IPS-11a (cell line): ENCODE results near the gene ITGB6.

Source experiments
- H3K4me3 ChIP-seq: one replicate; pipeline ENCODE4 v1.5.1; 2013; ENCODE audit warnings: low read depth, low read length, control low read depth

Gene ITGB6

DNA sequence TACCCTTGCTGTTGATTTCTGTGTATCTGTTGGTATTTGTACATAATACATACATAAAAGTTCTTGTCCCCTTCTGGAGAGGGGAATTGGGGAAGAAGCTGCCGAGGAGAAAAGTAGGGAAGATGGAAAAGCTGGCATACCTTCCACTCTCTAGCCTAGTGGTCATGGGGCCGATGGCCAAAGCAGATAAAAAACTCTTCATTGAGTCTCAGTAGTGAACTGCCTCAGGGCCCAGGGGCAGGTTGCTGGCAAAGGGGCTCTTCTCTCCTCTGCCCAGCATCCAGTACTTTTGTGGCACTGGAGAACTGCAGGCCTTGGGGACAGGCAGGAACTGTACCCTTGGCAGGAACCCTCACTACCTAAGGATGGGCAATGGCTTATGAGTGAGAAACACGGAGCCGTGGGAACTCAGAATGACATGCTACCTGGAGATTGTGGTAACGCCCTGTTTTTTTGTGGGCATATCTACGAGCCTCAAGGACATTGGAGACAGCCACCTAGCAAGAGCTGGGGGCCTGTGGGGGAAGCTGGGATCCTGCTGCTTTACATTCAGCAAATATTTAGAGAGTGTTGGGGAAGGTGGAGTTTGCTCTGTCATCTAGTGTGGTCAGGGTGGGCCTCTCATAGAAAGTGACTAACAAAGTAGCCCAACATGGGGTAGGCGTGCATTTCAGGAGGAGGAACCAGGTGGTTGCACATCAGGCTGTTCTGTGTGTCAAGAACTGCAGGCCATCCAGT lies 22.6 kb upstream of the ITGB6 start:
- no peak overlapping the region for H3K4me3 ChIP-seq

DNA sequence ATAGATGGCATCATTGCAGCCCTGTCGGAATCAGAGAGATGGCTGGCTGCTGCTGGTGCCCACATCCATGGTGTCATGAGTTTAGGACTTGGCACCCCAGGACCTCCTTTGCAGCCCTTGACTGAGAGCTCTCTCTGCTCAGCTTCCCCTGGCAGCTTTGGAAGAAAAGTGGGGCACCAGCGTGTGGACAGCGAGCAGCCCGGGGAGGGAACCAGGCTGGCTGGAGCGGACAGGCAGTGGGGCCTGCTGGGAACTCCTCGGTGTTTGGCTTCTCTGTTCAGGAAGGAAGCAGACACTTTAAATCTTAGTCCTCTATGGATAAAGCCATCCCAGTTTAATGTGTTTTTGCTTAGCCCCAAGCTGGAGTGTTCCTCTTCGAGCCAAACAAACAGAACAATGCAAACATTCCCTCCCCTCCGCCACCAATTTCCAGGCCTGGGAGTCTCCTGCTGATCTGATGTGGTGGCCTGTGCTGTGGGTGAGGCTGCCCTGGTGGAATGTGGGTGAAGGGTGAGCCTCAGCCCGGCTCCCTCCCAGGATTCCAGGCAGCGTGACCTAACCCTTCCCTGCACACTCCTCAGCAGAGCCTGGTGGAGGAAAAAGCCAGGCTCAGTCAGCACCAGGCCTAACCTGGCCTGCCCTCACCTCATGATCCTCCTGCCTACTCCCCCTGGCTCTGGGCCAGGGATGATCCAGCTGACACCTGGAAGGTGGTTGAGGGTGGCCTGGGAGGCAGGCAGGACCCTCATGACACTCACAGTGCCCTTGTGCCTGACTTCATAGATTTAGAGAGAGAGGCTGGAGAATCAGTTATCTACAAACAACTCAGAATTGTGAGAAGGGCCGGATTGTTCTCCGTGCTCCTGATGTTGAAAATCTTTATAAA lies 21.6 kb upstream of the ITGB6 start:
- no peak overlapping the region for H3K4me3 ChIP-seq

DNA sequence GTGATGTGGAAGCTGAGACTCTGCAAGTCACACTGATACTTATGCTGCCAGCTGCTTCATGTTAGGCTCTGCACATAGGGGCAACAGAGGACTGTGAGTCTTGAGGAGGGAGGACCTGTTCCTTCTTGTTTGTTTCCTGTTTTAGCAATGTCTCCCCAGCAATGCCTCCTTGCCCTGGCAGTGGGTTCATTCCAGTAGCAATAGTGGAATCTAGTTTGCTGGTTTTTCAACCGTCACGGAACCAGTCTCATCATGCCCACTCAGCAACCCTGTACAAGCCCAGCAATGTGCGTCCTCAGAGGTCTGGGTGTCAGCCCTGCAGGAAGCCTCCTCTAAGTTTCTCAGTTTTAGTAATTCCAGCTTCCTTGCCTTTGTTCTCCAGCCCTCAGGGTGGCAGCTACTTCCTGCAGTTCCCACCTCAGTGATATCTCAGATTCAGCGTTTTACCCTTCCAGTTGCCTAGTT lies 20.5 kb upstream of the ITGB6 start:
- H3K4me3 ChIP-seq: no peak overlapping the region

DNA sequence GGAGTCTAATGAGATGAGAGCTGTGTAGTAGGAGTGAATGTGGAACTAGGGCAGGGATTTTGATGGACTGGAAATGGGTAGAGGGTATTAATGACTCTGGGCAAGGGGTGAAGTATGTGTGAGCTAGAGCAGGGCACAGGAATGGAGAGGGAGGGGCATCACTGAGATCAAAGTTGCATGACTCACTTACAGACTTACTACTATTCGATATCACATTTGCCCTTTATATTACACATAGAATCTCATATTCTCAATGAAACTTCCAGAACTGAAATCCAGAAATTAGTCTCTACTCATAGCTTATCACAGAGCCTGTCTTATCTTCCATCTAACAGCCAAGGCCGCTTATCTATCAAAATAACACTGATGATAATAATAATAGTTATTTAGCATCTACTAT lies 20.0 kb upstream of the ITGB6 start:
- H3K4me3 ChIP-seq: no peak overlapping the region

DNA sequence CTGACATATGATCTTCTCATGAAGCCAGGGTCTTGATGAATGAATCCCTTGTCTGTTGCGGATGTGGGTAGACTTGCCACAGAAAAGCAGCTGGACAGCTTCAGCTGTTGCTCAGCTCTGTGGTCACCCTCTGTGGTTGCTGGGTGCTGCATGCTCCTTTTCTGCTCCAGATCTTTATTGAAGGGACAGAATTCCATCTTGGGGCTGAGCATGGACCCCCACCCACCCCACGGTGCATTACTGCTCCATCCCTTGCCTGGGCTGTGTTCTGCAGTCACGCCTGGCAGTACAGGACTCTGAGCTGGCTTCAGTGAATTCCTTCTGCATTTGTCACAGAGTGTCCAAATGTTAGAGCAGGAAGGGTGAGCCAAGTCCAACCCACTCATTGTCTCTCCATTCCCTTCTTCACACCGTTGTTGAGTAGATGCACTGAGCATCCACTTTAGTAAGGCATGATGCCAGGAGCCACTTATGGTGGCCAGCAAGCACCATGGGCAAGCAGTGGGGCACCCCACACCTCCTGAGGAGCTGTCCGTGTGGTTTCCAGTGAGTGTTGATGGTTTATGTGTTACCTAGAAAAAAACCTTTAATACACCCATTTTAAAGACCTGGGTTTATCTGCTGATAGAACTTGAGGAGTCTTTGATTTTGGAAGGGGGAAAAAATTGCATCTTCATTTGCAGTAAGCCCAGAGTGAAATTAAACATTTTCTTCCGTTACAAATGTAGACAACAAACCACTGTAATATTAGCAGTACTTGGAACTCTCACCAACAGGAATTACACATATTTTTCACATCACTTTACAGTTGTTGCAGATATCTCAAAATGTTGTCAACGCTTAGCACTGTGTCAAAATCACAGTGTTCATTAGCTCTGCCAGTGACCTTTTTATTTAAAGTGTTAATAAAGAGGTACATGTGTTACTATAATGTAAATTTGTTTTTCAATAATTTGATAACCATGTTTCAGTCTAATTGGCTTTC lies 14.7 kb upstream of the ITGB6 start:
- no peak overlapping the region for H3K4me3 ChIP-seq

DNA sequence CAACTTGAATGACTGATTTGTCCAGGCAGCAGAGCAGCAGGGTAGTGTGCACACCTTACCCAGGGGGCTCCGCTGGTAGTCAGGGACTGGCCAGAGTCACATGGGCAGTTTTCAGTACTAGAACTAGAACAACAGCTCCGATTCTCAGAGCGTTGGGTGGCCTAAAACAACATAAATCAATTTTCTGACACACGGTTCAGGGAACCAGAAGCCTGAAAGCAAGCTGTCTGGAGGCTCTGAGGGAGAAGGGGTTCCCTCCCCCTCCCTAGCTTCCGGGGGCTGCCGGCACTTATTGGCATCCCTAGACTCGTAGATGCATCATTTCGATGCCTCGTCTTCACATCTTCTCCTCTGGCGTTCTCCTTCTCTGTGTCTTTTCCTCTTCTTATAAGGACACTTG lies 13.4 kb upstream of the ITGB6 start:
- H3K4me3 ChIP-seq: no peak overlapping the region

DNA sequence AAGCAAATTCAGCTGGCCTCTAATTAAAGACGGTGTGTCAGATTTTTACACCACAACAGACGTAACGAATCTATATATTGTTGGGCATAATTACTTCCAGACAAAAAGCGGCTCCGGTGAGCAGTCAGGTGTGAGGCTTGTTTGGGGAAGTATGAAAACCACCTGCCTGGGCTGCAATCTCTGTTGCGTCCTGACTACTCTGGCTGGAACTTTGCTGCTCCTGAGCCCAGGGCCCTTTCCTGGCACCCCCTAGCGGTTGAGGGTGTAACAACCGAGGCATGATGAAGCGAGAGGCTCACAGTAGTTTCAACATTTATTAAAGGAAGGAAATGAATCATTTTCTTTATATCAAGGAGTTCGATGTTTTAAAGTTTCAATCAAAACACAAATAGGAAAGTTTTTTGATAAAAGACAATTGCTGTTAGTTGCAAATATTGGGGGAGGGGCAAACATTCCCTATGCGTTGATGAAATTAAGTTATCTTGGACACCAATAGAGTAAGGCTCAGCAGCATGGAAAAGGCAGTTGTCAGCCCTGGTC lies 10.6 kb upstream of the ITGB6 start:
- no peak overlapping the region for H3K4me3 ChIP-seq

DNA sequence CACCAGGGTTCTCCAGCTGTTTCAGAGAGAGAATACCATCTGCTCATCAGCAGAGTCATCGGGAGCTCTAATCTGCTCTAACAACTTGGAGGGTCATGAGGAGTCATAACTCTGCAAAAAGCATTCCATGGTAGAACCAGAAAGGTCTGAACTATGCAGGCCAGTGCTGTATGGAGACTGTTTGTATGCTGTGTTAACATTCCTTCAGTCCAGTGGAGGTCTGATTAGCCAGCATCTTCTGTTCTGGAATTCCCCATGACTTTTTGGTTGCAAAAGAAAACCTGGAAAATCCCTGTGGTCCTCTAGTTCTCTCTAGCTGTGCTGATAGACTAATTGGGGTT lies 9.4 kb upstream of the ITGB6 start:
- no peak overlapping the region for H3K4me3 ChIP-seq

DNA sequence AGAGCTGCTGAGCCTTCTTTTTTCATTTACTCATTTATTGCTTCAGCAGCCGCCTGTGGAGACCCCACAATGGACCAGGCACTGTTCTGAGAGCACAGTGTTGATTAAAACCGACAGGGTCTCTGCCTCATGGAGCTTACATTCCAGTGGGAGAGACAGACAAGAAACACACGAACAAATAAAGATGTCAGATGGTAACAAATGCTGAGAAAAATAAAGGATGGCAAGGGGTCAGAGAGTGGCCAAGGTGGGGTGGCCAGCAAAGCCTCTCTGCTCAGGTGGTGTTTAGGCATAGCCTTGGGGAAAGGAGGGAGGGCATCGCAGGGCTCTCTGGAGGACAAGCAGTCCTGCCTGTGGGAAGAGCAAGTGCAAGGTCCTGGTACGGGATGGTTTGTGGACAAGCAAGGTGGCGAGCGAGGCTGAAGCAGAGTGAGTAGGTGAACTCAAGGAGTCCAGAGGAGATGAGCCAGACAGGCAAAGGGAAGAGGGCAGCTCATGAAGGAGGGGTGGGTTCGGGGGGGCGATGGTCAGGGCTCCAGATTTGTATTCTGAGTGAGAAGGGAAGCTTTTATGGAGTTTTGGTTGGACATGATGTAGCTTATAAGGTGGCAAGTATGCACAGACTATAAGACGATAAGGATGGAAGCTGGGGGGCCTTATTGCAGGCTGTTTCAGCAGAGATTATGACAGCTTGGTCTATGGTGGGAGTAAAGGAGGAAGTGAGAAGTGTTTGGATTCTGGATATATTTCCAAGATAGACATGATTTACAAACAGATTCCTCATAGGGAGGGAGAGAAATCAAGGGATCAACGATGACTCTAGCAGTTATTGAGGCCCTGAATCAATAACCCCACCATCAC lies 8.8 kb upstream of the ITGB6 start:
- no peak overlapping the region for H3K4me3 ChIP-seq

DNA sequence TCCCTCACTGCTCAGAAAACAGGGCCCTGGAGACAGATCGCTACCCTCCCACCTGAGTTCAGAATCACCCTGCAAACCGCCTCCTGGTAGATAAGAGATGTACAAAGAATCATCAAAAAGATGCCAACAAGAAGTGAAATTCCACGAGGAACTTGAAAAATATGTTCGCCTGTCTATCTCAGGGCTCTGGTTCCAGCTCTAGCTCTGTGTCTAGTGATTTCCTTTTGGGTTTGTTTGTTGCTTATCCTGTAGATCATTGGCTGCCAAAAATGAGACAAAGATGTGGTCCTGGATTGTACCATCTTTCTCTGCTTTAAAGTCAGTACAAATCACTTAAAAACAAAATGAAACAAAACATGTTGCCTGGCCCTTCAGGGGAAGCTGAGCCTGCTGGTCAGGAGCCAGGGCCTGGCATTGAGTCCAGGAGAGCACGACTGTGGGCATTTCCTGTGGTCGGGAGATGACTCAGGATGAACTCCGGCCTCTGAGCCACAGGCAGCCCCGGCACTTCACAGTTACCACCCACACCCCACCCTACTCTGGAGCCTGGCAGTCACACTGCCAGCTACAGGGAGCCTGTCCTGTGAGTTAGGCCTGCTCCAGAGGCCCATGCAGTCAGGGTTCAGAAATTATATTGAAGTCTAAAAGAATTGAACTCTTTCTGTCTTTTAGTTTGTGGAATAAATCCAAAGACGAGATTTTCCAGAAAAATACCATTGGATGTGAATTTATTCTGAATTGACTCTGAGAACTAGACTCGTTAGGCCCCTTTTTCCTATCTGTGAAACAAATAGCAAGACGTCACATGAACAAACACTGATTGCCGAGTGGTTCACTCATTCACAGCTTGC lies 8.0 kb upstream of the ITGB6 start:
- H3K4me3 ChIP-seq: no peak overlapping the region

DNA sequence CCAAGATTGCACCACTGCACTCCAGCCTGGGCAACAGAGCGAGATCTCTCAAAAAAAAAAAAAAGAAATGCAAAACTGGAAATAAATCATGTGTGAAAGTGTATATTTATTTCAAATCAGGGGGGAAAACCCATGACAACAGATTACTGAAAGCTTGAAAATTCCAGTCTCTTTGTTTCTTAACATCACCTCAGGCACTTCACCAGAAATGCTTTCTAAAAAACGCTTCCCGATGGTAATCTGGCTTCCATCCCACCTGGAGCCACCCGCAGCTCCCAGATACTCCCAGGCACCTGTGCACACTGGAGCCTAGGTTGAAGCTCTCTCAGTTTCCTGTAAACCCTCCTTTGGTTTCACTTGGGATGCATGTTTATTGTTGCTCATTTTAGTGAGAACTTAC lies 7.2 kb upstream of the ITGB6 start:
- H3K4me3 ChIP-seq: no peak overlapping the region

DNA sequence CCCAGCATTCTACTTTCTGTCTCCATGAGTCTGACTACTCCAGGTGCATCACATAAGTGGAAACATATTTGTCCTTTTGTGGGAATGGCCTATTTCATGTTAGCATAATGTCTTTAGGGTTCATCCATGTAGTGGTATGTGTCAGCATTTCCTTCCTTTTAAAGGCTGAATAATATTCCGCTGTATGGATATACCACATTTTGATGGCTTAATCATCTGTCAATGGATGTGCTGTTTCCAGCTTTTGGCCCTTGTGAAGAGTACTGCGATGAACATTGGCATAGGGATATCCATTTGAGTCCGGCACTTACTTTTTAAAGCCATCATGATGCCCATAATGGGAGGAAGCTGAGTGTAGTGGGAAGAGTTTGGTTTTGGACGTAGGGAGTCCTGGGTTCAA lies 6.4 kb upstream of the ITGB6 start:
- H3K4me3 ChIP-seq: no peak overlapping the region

DNA sequence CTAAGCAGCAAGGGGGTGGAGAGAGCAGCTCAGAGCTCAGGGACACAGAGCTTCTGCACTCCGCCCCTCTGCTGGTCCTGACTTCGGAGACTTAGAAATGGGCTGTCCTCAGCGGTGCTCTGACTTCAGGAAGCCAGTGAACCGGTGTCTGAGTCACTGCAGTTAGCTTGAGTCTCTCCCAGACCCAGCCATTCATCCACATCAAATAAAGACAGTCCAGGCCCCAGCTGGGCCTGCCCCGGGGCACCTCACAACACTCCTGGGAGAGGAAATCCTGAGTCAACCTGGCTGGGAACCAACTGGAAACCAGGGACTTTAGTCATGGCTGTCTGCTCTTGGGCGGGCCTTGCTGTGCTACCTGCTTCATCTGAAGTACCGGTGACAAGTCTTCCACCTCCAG lies 5.4 kb upstream of the ITGB6 start:
- no peak overlapping the region for H3K4me3 ChIP-seq

DNA sequence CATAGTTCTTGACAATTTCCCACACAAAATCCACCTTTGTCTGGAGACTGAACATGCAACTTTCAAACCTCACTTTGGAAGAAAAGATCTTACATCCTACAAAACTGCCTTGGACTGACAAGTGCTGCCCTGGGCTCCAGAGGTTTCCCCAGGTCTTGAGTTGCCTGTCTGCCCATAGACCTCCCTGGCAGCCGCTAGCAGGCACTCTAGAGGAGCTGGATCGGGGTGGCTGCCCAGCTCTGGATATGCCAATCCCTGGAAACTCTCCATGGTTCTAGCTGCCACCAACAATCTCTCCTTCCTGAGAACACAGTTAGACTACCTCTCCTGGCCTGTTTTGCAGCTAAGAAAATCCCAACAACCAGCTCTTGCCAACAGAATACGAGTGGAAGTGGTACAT lies 3.4 kb upstream of the ITGB6 start:
- H3K4me3 ChIP-seq: no peak overlapping the region

DNA sequence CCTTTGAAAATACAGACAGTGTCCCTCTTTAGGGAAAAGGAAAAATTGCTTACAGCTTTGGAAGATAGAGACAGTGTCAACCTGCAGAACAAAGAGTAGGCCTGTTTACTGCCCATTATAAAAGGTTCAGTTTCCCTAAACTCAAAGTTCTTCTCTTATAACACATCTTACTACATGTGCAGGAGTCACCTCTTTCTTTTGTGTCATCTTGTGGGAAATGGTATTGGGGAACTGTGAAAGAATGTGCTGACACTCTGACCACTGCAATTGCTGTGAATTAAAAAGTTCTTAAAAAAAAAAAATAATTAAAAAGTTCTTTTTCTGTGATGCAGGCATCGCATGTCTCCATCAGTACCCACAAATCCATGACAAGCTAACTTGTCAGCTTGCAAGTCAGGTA lies 2.9 kb upstream of the ITGB6 start:
- no peak overlapping the region for H3K4me3 ChIP-seq

DNA sequence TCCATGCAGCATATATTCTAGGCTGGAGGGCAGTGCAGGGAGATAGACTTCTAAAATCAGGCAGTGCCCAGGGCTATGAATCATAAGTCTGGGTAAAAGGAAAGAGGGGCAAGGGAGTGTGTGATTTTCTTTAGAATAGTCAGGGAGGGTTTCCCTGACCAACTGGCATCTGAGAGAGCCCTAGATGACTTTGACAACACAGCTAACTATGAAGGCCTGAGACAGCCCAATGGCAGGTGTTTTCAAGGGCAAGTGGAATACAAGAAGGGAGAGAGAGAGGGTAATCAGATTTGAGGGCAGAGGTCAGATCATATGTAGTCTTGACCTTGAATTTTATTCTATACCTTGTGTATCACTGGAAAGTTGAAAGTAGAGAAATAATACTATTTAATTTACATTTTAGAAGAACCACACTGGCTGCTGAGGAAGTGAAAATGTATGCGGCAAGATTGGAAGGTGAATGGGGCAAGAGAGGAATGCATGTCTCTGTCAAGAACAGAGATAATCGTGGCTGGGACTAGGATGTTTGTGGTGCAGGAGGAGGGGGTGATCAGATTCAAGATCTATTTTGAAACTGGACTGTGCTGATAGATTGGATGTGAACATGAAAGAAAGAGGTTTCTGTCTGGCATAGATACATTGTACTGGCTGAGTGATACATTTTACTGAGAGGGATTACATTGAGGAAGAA lies 1.9 kb upstream of the ITGB6 start:
- H3K4me3 ChIP-seq: no peak overlapping the region

DNA sequence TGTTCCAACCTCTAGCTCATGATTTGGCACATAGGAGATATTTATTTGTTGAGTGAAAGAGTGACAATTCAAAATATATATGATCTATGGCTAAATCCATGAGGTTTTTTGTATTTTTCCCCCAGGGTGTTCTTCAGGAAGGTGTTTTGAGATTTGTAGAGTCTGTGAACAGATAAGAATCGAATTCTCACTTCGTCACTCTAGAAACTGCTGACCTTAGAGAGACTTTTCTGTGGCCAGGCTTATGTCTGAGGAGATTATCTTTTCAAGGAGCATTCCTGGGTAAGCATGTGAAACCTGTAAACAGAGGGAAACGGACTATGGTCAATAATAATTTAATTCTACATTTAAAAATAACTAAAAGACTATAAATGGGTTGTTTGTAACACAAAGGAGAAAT lies 849 bp upstream of the ITGB6 start:
- H3K4me3 ChIP-seq: no peak overlapping the region

DNA sequence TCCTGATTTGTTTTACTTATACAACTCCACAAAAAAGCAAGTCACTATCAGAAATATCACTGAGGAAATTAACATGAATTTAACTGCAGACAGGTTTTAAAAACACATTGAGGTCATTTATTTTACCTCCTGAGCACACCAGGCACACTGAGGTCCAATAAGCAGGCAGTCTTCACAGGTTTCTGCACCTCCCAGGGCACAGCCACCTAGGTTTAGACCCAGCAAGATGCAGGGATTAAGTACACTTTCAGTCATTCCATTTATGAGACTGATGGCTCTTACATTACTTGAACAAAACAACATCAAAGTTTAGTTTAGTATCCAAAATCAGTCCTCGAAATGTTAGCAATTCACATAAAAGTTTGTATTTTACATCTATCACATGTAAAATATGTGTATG lies 1.0 kb downstream of the ITGB6 start:
- no peak overlapping the region for H3K4me3 ChIP-seq

DNA sequence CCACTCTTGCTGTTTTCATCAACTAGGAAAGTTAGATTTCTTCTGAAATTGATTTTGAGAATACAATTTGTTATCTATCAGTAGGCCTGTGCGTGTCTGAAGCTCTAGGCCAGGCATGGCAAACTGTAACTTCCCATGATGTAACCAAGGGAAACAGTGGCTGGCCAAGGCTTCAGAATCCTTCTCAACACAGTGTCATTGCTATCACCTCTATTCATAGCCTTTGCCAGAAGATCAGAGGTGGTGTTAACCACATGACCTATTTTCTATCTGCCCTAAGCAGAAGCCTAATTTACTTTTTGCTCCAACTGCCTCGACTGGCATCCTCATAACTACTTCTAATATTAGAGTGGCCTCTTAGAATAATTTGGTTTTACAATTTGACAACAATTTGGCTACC lies 2.5 kb downstream of the ITGB6 start:
- H3K4me3 ChIP-seq: no peak overlapping the region
